Panc1 (cell line): ENCODE results near the gene ZBTB7C. TPM values are rescaled to one million over a fixed set of nuclear protein-coding genes. Genes with fewer than 3 reads are reported as not detected.

Source experiments
- ATAC-seq: fragments of 200-7000 bp; cut with Tn5 transposase; 2 replicates; pipeline ENCODE4 v1.9.1; 2020; ENCODE audit warnings: mild to moderate bottlenecking, moderate library complexity
- BruUV-seq: library from RNA; stranded (reverse); fragments of 400-500 nt; replicated peaks from 2 replicates; lab custom pipeline; 2021; lab: Mats Ljungman, UMichigan
- CTCF ChIA-PET: fragments of 300-600 bp; sonication (Branson Sonifier 250); formaldehyde crosslinking; loops from one replicate; lab custom pipeline; 2022; ENCODE audit warnings: antibody characterized with exemption; lab: Charles Lee
- POLR2A ChIA-PET: fragments of 300-600 bp; sonication (Branson Sonifier 250); formaldehyde crosslinking; loops from one replicate; lab custom pipeline; 2022; ENCODE audit warnings: antibody characterized with exemption; lab: Charles Lee
- DNase-seq: peaks from one replicate; pipeline ENCODE4 v3.0.0-alpha.2; 2010; ENCODE audit warnings: low read depth, low spot score
- H3K27ac ChIP-seq: 2 replicates; pipeline ENCODE4 v1.5.1; 2011; ENCODE audit warnings: mild to moderate bottlenecking, low read length, inconsistent platforms
- H3K27me3 ChIP-seq: fragments of 200-500 bp; sonication (Bioruptor generic); 2 replicates; pipeline ENCODE4 v1.6.0; 2014; ENCODE audit warnings: low read length, inconsistent platforms; ENCODE audit not compliant: control insufficient read depth, insufficient read depth
- H3K36me3 ChIP-seq: fragments of 200-500 bp; sonication (Bioruptor generic); 2 replicates; pipeline ENCODE4 v1.5.1; 2014; ENCODE audit warnings: inconsistent platforms, mild to moderate bottlenecking, low read length, moderate library complexity; ENCODE audit not compliant: control insufficient read depth, insufficient read depth
- H3K4me1 ChIP-seq: 2 replicates; pipeline ENCODE4 v1.5.1; 2011; ENCODE audit warnings: inconsistent platforms, mild to moderate bottlenecking, low read length, moderate library complexity; ENCODE audit not compliant: control insufficient read depth, insufficient read depth
- H3K4me3 ChIP-seq, 2 experiments: 2 replicates each; pipeline ENCODE4 v1.5.1; 2011 to 2012; ENCODE audit warnings: low read depth in 2 of 2, low read length in 2 of 2, mild to moderate bottlenecking in 2 of 2, inconsistent platforms in 1 of 2, moderate library complexity in 1 of 2
- H3K9me3 ChIP-seq: fragments of 200-500 bp; sonication (Bioruptor generic); 2 replicates; pipeline ENCODE4 v1.5.1; 2014; ENCODE audit warnings: low read depth, mild to moderate bottlenecking, inconsistent platforms, low read length, moderate library complexity; ENCODE audit not compliant: control insufficient read depth, insufficient read depth
- POLR2AphosphoS5 ChIP-seq: IDR thresholded peaks from 2 replicates; pipeline ENCODE4 v1.6.1; 2012; ENCODE audit warnings: mild to moderate bottlenecking, low read depth, low read length, moderate library complexity
- SIN3A ChIP-seq: IDR thresholded peaks from 2 replicates; pipeline ENCODE4 v1.6.1; 2012; ENCODE audit warnings: low read depth, mild to moderate bottlenecking, low read length, moderate library complexity, borderline replicate concordance; ENCODE audit not compliant: insufficient read depth
- TCF7L2 ChIP-seq: IDR thresholded peaks from 2 replicates; pipeline ENCODE4 v1.6.1; 2011; ENCODE audit warnings: mild to moderate bottlenecking, low read depth, low read length, inconsistent platforms
- in situ Hi-C: cut with HindIII; loops from 2 replicates; pipeline ENCODE4 v1.10.0; 2016; ENCODE audit warnings: low sequenced_read_pairs, low pct_unique_long_range_greater_than_20kb
- intact Hi-C: fragments of 100-400 bp; cut with micrococcal nuclease; formaldehyde crosslinking; loops from one replicate; pipeline ENCODE4 v1.10.0; 2022; ENCODE audit not compliant: unreplicated experiment
- total RNA-seq: library from RNA; stranded (reverse); gene quantifications from one replicate; pipeline ENCODE4 v1.2.1, GENCODE V29; 2021; ENCODE audit not compliant: unreplicated experiment
- TF ChIP-seq, protein P1 (sequence below), 2 experiments: IDR thresholded peaks; 2 replicates each; pipeline ENCODE4 v1.6.1; 2011 to 2012; ENCODE audit warnings: low read depth in 2 of 2, control low read depth in 1 of 2, low read length in 1 of 2, mild to moderate bottlenecking in 1 of 2, moderate library complexity in 1 of 2; ENCODE audit not compliant: insufficient read depth in 1 of 2
- TF ChIP-seq, protein P2 (sequence below): fragments of 450-650 bp; IDR thresholded peaks from 2 replicates; pipeline ENCODE4 v1.5.1; 2017; ENCODE audit warnings: mild to moderate bottlenecking

The ZBTB7C gene
- total RNA-seq, 1 experiment from 2014 or later: 0.03 TPM

DNA sequence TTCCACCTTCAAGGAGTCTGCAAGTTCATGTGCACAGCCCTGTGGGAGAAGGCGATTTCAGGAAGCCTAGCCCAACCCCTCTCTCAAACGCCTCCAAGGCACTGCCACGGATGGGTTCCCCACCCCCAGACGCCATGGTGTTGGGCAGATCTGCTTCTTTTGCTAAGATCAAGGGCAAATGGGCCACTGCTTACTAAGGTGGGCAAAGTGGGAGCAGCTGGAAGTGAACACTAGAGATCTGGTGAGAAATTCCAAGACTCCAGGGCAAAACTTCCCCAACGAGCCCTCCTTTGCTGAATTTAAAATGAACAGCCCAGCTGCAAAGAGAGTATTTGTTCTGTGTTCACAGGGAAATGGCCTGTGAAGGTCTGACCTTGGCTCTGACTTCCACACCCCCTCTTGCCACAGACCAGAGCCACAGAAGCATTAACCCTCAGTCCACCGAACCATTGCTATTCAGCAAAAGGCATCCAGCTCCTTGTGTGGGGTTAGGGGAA, 45.1 kb upstream of the ZBTB7C start:
- no TSS peak for BruUV-seq
- DNase-seq: no peak
- in situ Hi-C loops: no loop called here
- Histone ChIP-seq H3K4me3 (no peak overlapping the region), H3K27me3 (no peaks in the 10 kb centered on the region), H3K27ac (no peak overlapping the region), H3K9me3 (no peaks in the 10 kb centered on the region), H3K36me3 (no peaks in the 10 kb centered on the region), H3K4me1 (no peaks in the 10 kb centered on the region)
- ChIA-PET POLR2A (no interaction called here), CTCF (no interaction called here)
- TF ChIP-seq POLR2AphosphoS5: no peak
- TF ChIP-seq, protein P1, sequence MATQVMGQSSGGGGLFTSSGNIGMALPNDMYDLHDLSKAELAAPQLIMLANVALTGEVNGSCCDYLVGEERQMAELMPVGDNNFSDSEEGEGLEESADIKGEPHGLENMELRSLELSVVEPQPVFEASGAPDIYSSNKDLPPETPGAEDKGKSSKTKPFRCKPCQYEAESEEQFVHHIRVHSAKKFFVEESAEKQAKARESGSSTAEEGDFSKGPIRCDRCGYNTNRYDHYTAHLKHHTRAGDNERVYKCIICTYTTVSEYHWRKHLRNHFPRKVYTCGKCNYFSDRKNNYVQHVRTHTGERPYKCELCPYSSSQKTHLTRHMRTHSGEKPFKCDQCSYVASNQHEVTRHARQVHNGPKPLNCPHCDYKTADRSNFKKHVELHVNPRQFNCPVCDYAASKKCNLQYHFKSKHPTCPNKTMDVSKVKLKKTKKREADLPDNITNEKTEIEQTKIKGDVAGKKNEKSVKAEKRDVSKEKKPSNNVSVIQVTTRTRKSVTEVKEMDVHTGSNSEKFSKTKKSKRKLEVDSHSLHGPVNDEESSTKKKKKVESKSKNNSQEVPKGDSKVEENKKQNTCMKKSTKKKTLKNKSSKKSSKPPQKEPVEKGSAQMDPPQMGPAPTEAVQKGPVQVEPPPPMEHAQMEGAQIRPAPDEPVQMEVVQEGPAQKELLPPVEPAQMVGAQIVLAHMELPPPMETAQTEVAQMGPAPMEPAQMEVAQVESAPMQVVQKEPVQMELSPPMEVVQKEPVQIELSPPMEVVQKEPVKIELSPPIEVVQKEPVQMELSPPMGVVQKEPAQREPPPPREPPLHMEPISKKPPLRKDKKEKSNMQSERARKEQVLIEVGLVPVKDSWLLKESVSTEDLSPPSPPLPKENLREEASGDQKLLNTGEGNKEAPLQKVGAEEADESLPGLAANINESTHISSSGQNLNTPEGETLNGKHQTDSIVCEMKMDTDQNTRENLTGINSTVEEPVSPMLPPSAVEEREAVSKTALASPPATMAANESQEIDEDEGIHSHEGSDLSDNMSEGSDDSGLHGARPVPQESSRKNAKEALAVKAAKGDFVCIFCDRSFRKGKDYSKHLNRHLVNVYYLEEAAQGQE (IDR thresholded peaks at IDR 0.05; ENCODE audit: insufficient read depth in 1 of 2, low read depth in 2 of 2, low read length in 1 of 2): no peak
- TF ChIP-seq TCF7L2: no peak
- TF ChIP-seq, protein P2, sequence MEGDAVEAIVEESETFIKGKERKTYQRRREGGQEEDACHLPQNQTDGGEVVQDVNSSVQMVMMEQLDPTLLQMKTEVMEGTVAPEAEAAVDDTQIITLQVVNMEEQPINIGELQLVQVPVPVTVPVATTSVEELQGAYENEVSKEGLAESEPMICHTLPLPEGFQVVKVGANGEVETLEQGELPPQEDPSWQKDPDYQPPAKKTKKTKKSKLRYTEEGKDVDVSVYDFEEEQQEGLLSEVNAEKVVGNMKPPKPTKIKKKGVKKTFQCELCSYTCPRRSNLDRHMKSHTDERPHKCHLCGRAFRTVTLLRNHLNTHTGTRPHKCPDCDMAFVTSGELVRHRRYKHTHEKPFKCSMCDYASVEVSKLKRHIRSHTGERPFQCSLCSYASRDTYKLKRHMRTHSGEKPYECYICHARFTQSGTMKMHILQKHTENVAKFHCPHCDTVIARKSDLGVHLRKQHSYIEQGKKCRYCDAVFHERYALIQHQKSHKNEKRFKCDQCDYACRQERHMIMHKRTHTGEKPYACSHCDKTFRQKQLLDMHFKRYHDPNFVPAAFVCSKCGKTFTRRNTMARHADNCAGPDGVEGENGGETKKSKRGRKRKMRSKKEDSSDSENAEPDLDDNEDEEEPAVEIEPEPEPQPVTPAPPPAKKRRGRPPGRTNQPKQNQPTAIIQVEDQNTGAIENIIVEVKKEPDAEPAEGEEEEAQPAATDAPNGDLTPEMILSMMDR: no peak
- TF ChIP-seq SIN3A: no peak
- ATAC-seq: no peak
- intact Hi-C loops: no loop called here

DNA sequence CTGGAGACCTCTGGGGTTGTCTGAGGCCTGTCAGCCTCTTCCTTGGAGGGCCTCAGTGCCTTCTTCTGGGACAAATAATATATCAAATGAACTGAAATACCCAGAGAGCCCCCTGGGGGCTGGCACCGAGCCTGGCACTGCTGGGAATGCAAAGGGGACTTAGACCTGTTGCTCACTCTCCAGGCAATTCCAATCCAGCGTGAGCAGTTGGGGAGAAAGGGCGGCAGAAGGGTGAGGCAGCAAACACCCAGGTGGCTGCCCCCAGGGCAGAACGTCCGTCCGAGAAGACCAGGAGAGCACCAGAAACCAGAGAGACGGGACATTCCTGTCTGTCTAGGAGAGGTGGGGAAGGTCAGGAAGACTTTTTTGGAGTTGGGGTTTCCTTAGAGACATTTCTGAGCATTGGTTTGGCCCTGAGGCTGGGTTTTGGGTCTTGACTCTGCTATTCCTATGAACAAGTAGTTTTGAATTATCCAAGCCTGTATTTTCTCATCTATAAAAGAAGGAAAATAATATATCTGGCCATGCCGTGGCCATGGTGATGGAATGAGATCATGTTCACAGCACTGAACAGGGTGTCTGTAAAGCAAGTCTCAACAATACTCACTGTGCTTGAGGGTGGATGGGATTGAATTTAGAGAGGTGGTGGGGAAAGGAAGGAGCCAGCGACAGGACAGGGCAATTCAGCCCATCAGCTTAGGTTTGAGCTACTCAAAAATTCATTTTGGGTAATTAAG, 44.3 kb upstream of the ZBTB7C start:
- ATAC-seq (no peak), DNase-seq (no peak)
- intact Hi-C loops (no loop called here), in situ Hi-C loops (no loop called here)
- CTCF ChIA-PET: no interaction called here
- POLR2A ChIA-PET: no interaction called here
- no peaks in the 10 kb centered on the region for H3K9me3 ChIP-seq
- no peak overlapping the region for H3K4me3 ChIP-seq
- no peaks in the 10 kb centered on the region for H3K4me1 ChIP-seq
- no peak overlapping the region for H3K27ac ChIP-seq
- TF ChIP-seq POLR2AphosphoS5 (no peak), TCF7L2 (no peak)
- TF ChIP-seq, protein P1 (IDR thresholded peaks at IDR 0.05; ENCODE audit: insufficient read depth in 1 of 2, low read depth in 2 of 2, low read length in 1 of 2): no peak
- H3K36me3 ChIP-seq: no peaks in the 10 kb centered on the region
- H3K27me3 ChIP-seq: no peaks in the 10 kb centered on the region
- no TSS peak for BruUV-seq
